GM18951 (cell line): ENCODE results near the gene MACROD2.

Experiments
- POLR2A ChIP-seq: IDR thresholded peaks from 4 replicates; pipeline ENCODE4 v1.6.1; 2011; ENCODE audit warnings: mild to moderate bottlenecking; ENCODE audit not compliant: insufficient read length, insufficient read depth; ENCODE audit errors: extremely low read depth
- in situ Hi-C: fragments of 300-500 bp; cut with MboI; formaldehyde crosslinking; loops from one replicate; pipeline ENCODE4 v1.12.0; 2022; ENCODE audit warnings: low sequenced_read_pairs, mixed read lengths, inconsistent platforms; ENCODE audit not compliant: unreplicated experiment

The MACROD2 gene

GRCh38 chr20:15716256-15716655 is 1720.9 kb downstream of the MACROD2 start:
- TF ChIP-seq POLR2A, result no peak
- in situ Hi-C loops, result loop anchor here (25.0 kb wide), 2 partner anchors 771 to 1046 kb away; no protein-coding TSS in a partner anchor

GRCh38 chr20:15726416-15726815 is 1731.1 kb downstream of the MACROD2 start:
- in situ Hi-C loops, result no loop called here

GRCh38 chr20:15734052-15734451 is 1738.7 kb downstream of the MACROD2 start:
- TF ChIP-seq POLR2A, result no peak
- in situ Hi-C loops, result no loop called here

More at GRCh38 chr20:15726416-15726815, 1731.1 kb downstream of the MACROD2 start:
- no peak for TF ChIP-seq POLR2A

GRCh38 chr20:15739035-15739434 is 1743.7 kb downstream of the MACROD2 start:
- in situ Hi-C loops, result no loop called here
- no peak for TF ChIP-seq POLR2A

- no peak for TF ChIP-seq POLR2A
- in situ Hi-C loops, result no loop called here
Measured at GRCh38 chr20:15740046-15740775, 1744.9 kb downstream of the MACROD2 start.

- TF ChIP-seq POLR2A, result no peak
- in situ Hi-C loops, result no loop called here
Measured at GRCh38 chr20:15742087-15742486, 1746.8 kb downstream of the MACROD2 start.

- in situ Hi-C loops, result no loop called here
- TF ChIP-seq POLR2A, result no peak
Measured at GRCh38 chr20:15742627-15743026, 1747.3 kb downstream of the MACROD2 start.

GRCh38 chr20:15756002-15756753 is 1760.9 kb downstream of the MACROD2 start:
- TF ChIP-seq POLR2A, result no peak
- in situ Hi-C loops, result no loop called here

GRCh38 chr20:15756754-15757115 is 1761.4 kb downstream of the MACROD2 start:
- in situ Hi-C loops, result no loop called here
- TF ChIP-seq POLR2A, result no peak

GRCh38 chr20:15759594-15759993 is 1764.3 kb downstream of the MACROD2 start:
- in situ Hi-C loops, result no loop called here
- TF ChIP-seq POLR2A, result no peak

GRCh38 chr20:15760001-15760621 is 1764.8 kb downstream of the MACROD2 start:
- in situ Hi-C loops, result no loop called here
- no peak for TF ChIP-seq POLR2A

- TF ChIP-seq POLR2A, result no peak
- in situ Hi-C loops, result no loop called here
Measured at GRCh38 chr20:15763366-15763765, 1768.0 kb downstream of the MACROD2 start.

- in situ Hi-C loops, result no loop called here
- no peak for TF ChIP-seq POLR2A
Measured at GRCh38 chr20:15767586-15767985, 1772.3 kb downstream of the MACROD2 start.
